Activated CD4-positive, alpha-beta memory T cell treated with anti-CD3 and anti-CD28 coated beads for 36 hours (primary cell): ENCODE data around the gene ATP10A. TPM values are rescaled to one million over a fixed set of nuclear protein-coding genes. Genes with fewer than 3 reads are reported as not detected.

Experiments used
- CTCF ChIA-PET: fragments of 350-600 bp; sonication (Branson Sonifier 250); formaldehyde crosslinking; loops from one replicate; lab custom pipeline; 2021; ENCODE audit warnings: antibody characterized with exemption, inconsistent platforms; lab: Charles Lee
- POLR2A ChIA-PET: fragments of 350-600 bp; sonication (Branson Sonifier 250); formaldehyde crosslinking; loops from one replicate; lab custom pipeline; 2021; ENCODE audit warnings: antibody characterized with exemption; lab: Charles Lee
- DNase-seq: peaks from one replicate; pipeline ENCODE4 v3.0.0-alpha.2; 2020
- H3K27ac Mint-ChIP-seq: one replicate; pipeline ENCODE4 v1.8.0; 2021; ENCODE audit warnings: mixed read lengths
- H3K27me3 Mint-ChIP-seq: one replicate; pipeline ENCODE4 v1.8.0; 2021; ENCODE audit warnings: mixed read lengths
- H3K36me3 Mint-ChIP-seq: one replicate; pipeline ENCODE4 v1.8.0; 2021; ENCODE audit warnings: mixed read lengths
- H3K4me1 Mint-ChIP-seq: one replicate; pipeline ENCODE4 v1.8.0; 2021; ENCODE audit warnings: low read depth, mixed read lengths
- H3K4me3 Mint-ChIP-seq: one replicate; pipeline ENCODE4 v1.8.0; 2021; ENCODE audit warnings: mild to moderate bottlenecking, mixed read lengths
- H3K9me3 Mint-ChIP-seq: one replicate; pipeline ENCODE4 v1.8.0; 2021; ENCODE audit warnings: mixed read lengths
- intact Hi-C: fragments of 100-400 bp; cut with micrococcal nuclease; formaldehyde crosslinking; loops from one replicate; pipeline ENCODE4 v1.15.1; 2023
- total RNA-seq, 2 experiments: library from RNA; stranded (reverse); gene quantifications; one replicate each; pipeline ENCODE4 v1.2.3, GENCODE V29; 2021

The ATP10A gene
- total RNA-seq, 2 experiments from 2014 or later, result 15.9 to 17.2 TPM

GRCh38 chr15:25807063-25807462, 56.1 kb downstream of the ATP10A start:
- Mint-ChIP-seq H3K36me3 (no peaks in the 10 kb centered on the region), H3K9me3 (no peaks in the 10 kb centered on the region), H3K4me3 (no peak overlapping the region), H3K4me1 (peaks cover 31% of the 10 kb centered on the region), H3K27me3 (no peaks in the 10 kb centered on the region), H3K27ac (no peak overlapping the region)
- intact Hi-C loops, result no loop called here
- ChIA-PET CTCF (interaction anchor here (0.6 kb wide), 1 partner anchor 99 kb away, joined by 3 read pairs; no protein-coding TSS in a partner anchor), POLR2A (no interaction called here)
- no peak for DNase-seq

- H3K4me1 Mint-ChIP-seq, result peaks cover 21% of the 10 kb centered on the region
Observed at GRCh38 chr15:25805031-25805430, 58.1 kb downstream of the ATP10A start.

GRCh38 chr15:25804451-25804850, 58.7 kb downstream of the ATP10A start:
- H3K27ac Mint-ChIP-seq, result no peak overlapping the region
- no peak overlapping the region for H3K4me3 Mint-ChIP-seq
- H3K4me1 Mint-ChIP-seq, result peaks cover 20% of the 10 kb centered on the region
- CTCF ChIA-PET, result no interaction called here
- DNase-seq, result no peak
- no peaks in the 10 kb centered on the region for H3K9me3 Mint-ChIP-seq
- H3K36me3 Mint-ChIP-seq, result no peaks in the 10 kb centered on the region
- H3K27me3 Mint-ChIP-seq, result no peaks in the 10 kb centered on the region
- intact Hi-C loops, result no loop called here
- POLR2A ChIA-PET, result no interaction called here

More at GRCh38 chr15:25805031-25805430, 58.1 kb downstream of the ATP10A start:
- no peak for DNase-seq
- Mint-ChIP-seq H3K27ac (no peak overlapping the region), H3K9me3 (no peaks in the 10 kb centered on the region), H3K27me3 (no peaks in the 10 kb centered on the region), H3K36me3 (no peaks in the 10 kb centered on the region), H3K4me3 (no peak overlapping the region)
- ChIA-PET POLR2A (no interaction called here), CTCF (no interaction called here)
- intact Hi-C loops, result no loop called here

GRCh38 chr15:25803541-25803940, 59.6 kb downstream of the ATP10A start:
- DNase-seq, result no peak

GRCh38 chr15:25803036-25803435, 60.1 kb downstream of the ATP10A start:
- Mint-ChIP-seq H3K4me1 (peaks cover 15% of the 10 kb centered on the region), H3K27ac (no peak overlapping the region), H3K4me3 (no peak overlapping the region), H3K27me3 (no peaks in the 10 kb centered on the region), H3K36me3 (no peaks in the 10 kb centered on the region), H3K9me3 (no peaks in the 10 kb centered on the region)
- DNase-seq, result no peak
- intact Hi-C loops, result no loop called here
- ChIA-PET CTCF (interaction anchor here (0.6 kb wide), 1 partner anchor 303 kb away, joined by 3 read pairs; no protein-coding TSS in a partner anchor), POLR2A (no interaction called here)

More at GRCh38 chr15:25803541-25803940, 59.6 kb downstream of the ATP10A start:
- Mint-ChIP-seq H3K27ac (no peak overlapping the region), H3K36me3 (no peaks in the 10 kb centered on the region), H3K4me3 (no peak overlapping the region), H3K9me3 (no peaks in the 10 kb centered on the region), H3K4me1 (peaks cover 15% of the 10 kb centered on the region), H3K27me3 (no peaks in the 10 kb centered on the region)
- ChIA-PET CTCF (no interaction called here), POLR2A (no interaction called here)
- intact Hi-C loops, result no loop called here

GRCh38 chr15:25802285-25802830, 60.8 kb downstream of the ATP10A start:
- no peaks in the 10 kb centered on the region for H3K36me3 Mint-ChIP-seq

GRCh38 chr15:25801586-25802284, 61.4 kb downstream of the ATP10A start:
- CTCF ChIA-PET, result no interaction called here
- Mint-ChIP-seq H3K4me3 (no peak overlapping the region), H3K27ac (no peak overlapping the region), H3K4me1 (peaks cover 19% of the 10 kb centered on the region), H3K27me3 (no peaks in the 10 kb centered on the region), H3K36me3 (no peaks in the 10 kb centered on the region), H3K9me3 (no peaks in the 10 kb centered on the region)
- no peak for DNase-seq
- intact Hi-C loops, result no loop called here
- POLR2A ChIA-PET, result no interaction called here

More at GRCh38 chr15:25802285-25802830, 60.8 kb downstream of the ATP10A start:
- H3K4me3 Mint-ChIP-seq, result no peak overlapping the region
- ChIA-PET CTCF (interaction anchor here (0.6 kb wide), 1 partner anchor 303 kb away, joined by 3 read pairs; no protein-coding TSS in a partner anchor), POLR2A (no interaction called here)
- no peak for DNase-seq
- no peak overlapping the region for H3K27ac Mint-ChIP-seq
- intact Hi-C loops, result no loop called here
- peaks cover 15% of the 10 kb centered on the region for H3K4me1 Mint-ChIP-seq
- no peaks in the 10 kb centered on the region for H3K27me3 Mint-ChIP-seq
- H3K9me3 Mint-ChIP-seq, result no peaks in the 10 kb centered on the region

- no peak overlapping the region for H3K4me3 Mint-ChIP-seq
- H3K27me3 Mint-ChIP-seq, result no peaks in the 10 kb centered on the region
- CTCF ChIA-PET, result no interaction called here
- H3K27ac Mint-ChIP-seq, result no peak overlapping the region
- no peak for DNase-seq
- no peaks in the 10 kb centered on the region for H3K36me3 Mint-ChIP-seq
- no peaks in the 10 kb centered on the region for H3K9me3 Mint-ChIP-seq
- H3K4me1 Mint-ChIP-seq, result peaks cover 16% of the 10 kb centered on the region
- POLR2A ChIA-PET, result no interaction called here
- intact Hi-C loops, result no loop called here
Observed at GRCh38 chr15:25800761-25801515, 62.2 kb downstream of the ATP10A start.

- H3K27me3 Mint-ChIP-seq, result no peaks in the 10 kb centered on the region
- DNase-seq, result no peak
- H3K4me3 Mint-ChIP-seq, result no peak overlapping the region
- H3K27ac Mint-ChIP-seq, result no peak overlapping the region
- H3K36me3 Mint-ChIP-seq, result no peaks in the 10 kb centered on the region
- intact Hi-C loops, result no loop called here
- POLR2A ChIA-PET, result no interaction called here
- H3K4me1 Mint-ChIP-seq, result peaks cover 18% of the 10 kb centered on the region
- CTCF ChIA-PET, result no interaction called here
- H3K9me3 Mint-ChIP-seq, result no peaks in the 10 kb centered on the region
Observed at GRCh38 chr15:25799906-25800700, 63.0 kb downstream of the ATP10A start.

GRCh38 chr15:25797936-25798901, 64.9 kb downstream of the ATP10A start:
- CTCF ChIA-PET, result interaction anchor here (1.1 kb wide), 1 partner anchor 14 kb away, joined by 3 read pairs; no protein-coding TSS in a partner anchor
- no peak for DNase-seq
- POLR2A ChIA-PET, result no interaction called here
- Mint-ChIP-seq H3K27ac (no peak overlapping the region), H3K4me3 (no peak overlapping the region), H3K9me3 (no peaks in the 10 kb centered on the region), H3K27me3 (no peaks in the 10 kb centered on the region), H3K36me3 (no peaks in the 10 kb centered on the region), H3K4me1 (peaks cover 24% of the 10 kb centered on the region)
- intact Hi-C loops, result no loop called here

- H3K4me3 Mint-ChIP-seq, result no peak overlapping the region
- H3K27ac Mint-ChIP-seq, result no peak overlapping the region
- no peak for DNase-seq
- no peaks in the 10 kb centered on the region for H3K27me3 Mint-ChIP-seq
- peaks cover 26% of the 10 kb centered on the region for H3K4me1 Mint-ChIP-seq
- H3K36me3 Mint-ChIP-seq, result no peaks in the 10 kb centered on the region
- ChIA-PET CTCF (interaction anchor here (1.1 kb wide), 1 partner anchor 13 kb away, joined by 3 read pairs; no protein-coding TSS in a partner anchor), POLR2A (no interaction called here)
- no peaks in the 10 kb centered on the region for H3K9me3 Mint-ChIP-seq
- intact Hi-C loops, result no loop called here
Observed at GRCh38 chr15:25797511-25797935, 65.6 kb downstream of the ATP10A start.
